ENCODE measurements around the gene TAF12.
"Not testable (repeated sequence)": the region's sequence is repeated elsewhere in the genome, so short reads cannot be mapped to it uniquely, and the experiment has no call there.

The TAF12 gene

DNA sequence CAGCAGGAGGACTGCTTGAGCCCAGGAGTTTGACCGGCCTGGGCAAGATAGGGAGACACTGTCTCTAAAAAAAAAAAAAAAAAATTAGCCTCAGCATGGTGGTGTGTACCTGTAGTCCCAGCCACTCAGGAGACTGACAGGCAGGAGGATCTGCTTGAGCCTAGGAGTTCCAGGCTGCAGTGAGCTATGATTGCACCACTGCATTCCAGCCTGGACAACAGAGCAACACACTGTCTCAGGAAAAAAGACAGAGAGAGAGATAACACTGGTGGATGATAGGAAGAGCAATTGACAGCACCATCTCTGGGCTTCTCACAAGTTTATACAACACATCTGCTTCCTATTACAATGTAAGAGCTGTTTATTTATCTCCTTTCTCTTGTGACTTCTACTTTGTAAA, 3.2 kb upstream of the TAF12 start:
- no peak for DNase-seq

DNA sequence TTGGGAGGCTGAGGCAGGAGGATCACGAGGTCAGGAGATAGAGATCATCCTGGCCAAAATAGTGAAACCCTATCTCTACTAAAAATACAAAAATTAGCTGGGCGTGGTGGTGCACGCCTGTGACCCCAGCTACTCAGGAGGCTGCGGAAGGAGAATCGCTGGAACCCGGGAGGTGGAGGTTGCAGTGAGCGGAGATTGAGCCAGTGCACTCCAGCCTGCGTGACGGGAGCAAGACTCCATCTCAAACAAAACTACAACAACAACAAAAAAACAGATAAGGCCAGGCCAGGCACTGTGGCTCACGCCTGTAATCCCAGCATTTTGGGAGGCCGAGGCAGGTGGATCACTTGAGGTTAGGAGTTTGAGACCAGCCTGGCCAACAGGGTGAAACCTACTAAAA, 2.5 kb upstream of the TAF12 start:
- not testable (repeated sequence) for DNase-seq

DNA sequence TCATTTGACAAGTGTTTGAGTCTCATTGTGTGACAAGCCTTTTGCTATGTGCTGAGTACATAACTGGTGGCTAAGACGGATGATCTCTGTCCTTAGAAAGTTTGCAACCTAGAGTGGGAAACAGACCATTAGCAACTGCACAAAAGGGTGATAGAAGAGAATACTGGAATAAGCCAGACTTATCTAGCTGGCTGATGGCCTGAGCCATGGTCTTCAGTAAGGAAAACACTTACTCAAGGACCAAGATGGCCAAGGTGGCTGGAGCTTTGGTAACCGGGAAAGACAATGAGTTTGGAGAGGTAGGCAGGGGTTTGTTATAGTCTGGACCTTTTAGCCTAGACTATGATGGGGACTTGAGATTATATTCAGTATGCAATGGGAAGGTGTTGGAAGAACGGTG, 1.6 kb upstream of the TAF12 start:
- DNase-seq: no peak

DNA sequence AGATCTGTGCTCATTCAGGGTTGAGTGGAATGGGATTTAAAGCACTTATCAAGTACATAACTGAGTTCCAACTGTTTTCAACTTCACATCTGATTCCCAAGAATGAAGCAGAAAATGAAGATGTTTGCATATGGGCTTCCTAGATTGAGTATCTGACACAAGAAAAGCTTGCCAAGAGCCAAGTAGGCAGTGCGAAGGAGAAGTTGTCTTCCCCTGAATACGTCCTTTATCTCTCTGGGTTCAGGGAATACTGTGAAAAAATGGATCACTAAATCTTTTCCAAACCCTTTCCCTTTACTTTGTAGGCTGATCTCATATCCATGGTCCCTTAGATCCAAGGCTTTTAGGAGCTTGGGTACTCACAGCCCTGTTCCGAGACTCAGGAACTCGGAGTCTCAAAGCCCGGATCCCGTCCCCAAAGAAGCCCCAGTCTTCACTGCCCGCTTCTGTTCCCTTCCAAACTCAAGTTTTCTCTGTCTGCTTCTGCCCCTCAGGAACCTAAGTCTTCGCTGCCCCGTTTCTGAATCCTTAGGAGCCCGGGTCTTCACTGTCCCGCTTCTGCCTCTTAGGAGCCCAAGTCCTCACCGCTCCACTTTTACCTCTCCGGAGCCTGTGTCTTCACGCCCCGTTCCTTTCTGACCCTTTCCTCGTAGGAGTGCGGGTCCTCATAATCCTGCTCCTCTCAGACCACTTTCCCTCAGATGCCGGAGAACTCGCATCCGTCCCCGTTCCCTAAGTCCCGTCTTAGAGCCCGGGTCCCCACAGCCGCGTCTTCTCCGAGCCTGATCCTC, 616 bp downstream of the TAF12 start:
- no peak for DNase-seq

DNA sequence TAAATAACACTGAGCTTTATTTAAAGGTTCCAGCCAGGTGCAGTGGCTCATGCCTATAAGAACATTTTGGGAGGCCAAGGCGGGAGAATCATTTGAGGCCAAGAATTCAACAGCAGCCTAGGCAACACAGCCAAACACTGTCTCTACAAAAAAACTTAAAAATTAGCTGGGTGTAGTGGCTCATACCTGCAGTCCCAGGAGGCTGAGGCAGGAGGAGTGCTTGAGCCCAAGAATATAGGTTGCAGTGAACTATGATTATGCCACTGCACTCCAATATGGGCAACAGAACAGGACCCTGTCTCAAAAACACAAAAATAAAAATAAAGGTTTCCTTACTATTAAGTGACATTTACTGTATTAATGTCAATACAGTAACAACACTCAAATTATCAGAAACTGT, 2.1 kb downstream of the TAF12 start:
- no peak for DNase-seq

DNA sequence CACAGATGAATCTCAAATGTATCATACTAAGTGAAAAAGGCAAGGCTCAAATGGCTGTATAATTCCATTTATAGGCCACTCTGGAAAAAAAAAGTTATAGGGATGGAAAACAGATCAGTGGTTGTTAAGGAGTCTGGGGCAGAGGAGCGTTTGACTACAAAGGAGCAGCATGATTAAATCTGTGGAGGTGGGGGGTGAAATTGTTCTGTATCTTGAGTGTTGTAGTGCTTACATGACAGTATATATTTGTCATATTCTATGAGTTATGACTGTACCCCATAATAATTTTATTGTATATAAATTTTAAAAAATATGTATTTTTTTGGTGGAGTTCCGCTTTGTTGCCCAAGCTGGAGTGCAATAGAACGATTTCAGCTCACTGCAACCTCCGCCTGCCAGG, 10.3 kb downstream of the TAF12 start:
- DNase-seq: no peak

DNA sequence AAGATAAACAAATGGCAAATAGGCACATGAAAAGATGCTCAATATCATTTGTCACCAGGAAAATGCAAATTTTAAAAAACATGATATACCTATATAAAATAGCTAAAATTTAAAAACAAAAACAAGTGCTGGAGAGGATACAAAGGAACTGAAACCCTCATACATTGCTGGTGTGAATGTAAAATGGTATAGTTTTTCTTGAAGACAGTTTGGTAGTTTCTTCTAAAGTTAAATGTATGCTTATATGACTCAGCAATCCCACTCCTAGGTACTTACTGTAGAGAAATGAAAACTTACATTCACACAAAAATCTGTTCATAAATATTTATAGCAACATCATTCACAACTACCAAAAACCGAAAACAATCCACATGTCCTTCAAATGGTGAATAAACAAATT, 11.2 kb downstream of the TAF12 start:
- DNase-seq: no peak

DNA sequence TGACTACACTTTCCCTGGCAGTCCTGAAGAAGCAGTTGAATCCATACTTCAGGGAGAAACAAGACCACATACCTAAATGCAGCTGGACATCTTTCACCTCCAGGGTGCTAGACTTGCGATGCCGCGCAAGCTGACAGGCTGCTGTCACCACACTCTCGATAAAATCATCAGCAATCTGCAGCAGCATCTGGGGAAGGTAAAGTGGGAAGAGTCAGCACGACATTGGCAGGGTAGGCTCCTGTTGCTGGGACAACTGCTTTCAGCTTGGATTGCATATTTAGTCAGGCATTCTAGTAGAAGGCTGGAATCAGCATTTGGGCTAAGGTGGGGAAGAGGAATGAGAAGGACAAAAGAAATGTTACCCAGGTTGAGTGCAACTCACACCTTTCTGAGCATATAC, 29.7 kb downstream of the TAF12 start:
- no peak for DNase-seq

DNA sequence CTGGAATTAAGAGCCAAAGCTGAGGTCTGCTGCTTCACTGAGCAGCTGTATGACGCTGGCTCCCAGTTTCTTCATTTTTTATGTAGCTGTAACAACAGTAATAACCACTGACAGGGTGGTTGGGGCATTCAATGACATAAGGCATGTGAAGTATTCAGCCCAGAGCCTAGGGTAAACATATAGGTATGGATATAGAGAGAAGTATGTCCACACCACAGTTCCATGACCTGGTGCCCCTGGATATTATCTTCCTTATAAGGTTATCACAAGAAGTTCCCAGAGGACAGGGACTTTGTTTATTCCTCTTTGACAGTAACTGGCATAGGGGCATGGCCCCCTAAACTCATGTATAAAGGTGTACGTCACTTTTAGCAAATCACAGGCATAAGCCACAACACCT, 36.1 kb downstream of the TAF12 start:
- DNase-seq: no peak

DNA sequence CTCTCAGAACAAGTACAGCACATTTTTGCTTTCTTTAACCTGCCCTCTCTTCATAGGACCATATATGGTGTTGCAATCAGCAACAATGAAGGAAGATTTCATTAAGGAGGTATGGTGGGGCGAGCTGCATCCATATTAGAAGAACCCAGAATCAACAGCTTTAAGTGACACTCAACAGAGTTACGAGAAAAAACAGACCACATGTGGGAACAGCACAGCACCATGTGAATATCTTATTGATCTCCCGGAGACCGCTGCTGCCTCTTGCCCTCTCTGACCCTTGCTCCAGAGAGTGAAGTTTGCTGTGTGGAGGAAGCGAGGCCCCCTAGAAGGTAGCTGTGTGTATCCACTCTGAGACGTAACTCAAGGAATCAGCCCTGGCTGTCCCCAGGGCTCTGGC, 37.9 kb downstream of the TAF12 start:
- DNase-seq: no peak

DNA sequence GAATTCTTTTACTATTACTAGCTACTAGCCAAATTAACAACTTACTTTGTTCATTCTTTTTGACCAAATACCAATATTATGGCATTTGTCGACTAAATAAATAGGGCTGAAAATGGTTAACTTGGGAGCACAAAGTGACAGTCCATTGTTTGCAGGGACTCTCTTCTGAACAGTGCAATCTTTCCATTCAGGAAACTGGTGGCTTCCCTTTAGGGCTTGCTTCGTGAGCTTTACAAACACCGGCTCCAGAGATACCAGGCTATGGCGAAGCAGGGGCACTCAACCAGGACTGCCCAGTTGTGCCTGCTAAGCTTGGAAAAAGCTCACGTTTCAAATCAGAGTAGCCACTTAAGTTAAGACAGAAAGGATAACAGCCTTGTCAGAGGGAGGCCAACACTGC, 38.5 kb downstream of the TAF12 start:
- DNase-seq: no peak

DNA sequence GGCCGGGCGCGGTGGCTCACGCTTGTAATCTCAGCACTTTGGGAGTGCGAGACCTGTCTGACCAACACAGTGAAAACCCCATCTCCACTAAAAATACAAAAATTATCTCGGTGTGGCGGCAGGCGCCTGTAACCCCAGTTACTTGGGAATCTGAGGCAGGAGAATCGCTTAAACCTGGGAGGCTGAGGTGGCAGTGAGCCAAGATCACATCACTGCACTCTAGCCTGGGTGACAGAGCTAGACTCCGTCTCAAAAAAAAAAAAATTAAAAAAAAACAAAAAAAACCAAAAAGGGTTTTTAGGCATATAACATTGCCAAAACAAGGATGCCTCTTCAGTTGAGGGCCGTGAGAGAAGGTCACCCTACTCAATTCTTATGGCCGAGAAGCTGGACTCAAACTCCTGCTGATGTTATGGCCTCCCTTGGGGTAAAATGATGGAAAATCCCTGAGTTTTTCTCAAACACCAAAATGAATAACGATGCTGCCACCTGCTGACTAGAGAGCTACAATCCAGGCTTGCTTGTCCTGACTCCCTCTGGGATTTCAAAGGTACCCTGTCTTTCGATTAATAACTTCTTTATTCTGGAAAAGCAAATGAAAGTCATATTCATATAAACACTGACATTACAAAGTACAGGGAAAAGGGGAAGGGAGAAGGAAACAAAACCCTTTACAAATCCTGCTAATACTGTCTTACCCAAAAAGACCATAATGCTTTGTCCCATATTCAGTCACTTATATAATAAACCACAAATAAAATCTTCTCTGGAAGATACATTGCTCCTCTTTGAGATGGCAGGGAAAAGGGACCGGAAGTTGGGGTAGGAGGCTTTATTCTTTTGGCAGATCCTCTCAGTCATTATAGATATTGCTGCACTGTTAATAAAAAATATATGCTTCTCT, 40.1 kb downstream of the TAF12 start:
- DNase-seq: peak; percentile 22

DNA sequence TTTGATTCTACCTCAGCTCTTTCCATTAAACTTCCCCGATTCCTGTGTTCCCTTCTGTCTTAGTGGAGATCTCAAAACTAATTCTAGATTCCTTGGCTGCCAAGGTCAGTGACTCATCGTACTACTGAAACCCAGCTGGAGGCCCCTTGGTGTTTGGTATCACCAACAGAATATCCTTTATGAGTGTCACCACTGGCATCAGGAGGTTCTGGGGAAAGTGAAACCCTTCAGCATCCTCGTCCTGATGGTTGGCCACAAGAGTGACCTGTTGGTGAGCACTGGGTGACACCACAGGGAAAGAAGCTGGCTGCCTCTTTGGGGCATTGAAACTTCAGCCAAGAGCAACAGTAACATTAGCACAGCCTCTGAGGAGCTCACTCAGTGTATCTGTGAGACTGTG, 41.2 kb downstream of the TAF12 start:
- no peak for DNase-seq

DNA sequence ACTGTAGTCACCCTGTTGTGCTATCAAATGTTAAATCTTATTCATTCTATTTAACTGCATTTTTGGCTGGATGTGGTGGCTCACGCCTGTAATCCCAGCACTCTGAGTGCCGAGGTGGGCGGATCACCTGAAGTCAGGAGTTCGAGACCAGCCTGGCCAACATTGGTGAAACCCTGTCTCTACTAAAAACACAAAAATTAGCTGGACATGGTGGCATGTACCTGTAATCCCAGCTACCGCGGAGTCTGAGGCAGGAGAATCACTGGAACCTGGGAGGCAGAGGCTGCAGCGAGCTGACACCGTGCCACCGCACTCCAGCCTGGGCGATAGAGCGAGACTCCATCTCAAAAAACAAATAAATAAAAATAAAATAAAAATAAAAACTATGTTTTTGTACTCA, 46.6 kb downstream of the TAF12 start:
- DNase-seq: not testable (repeated sequence)

DNA sequence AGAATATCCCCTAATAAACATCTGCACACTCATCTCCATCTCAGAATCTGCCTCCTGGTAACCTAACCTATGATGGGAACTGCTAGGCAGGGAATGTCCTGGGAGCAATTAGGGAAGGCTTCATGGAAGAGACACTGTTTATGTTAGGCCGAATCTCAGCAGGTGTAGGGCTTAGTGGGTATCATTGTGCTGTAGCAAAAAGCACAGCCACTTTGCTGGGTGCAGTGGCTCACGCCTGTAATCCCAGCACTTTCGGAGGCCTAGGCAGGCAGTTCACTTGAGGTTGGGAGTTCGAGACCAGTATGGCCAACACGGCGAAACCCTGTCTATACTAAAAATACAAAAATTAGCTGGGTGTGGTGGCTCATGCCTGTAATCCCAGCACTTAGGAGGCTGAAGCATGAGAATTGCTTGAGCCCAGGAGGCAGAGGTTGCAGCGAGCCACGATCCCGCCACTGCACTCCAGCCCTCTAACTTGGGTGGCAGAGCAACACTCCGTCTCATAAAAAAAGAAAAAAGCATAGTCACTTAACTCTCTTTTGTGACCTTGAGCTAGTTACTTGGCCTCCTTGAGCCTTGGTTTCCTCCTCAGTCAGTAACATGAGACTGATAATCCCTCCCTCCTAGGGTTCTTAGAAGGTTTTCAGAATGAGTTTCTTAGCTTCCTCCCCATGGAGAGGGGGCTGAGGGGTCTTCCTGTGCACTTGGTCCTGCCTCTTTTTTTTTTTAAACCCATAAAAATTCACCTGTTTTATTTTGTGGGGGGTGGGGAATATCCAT, 47.3 kb downstream of the TAF12 start:
- DNase-seq: no peak

DNA sequence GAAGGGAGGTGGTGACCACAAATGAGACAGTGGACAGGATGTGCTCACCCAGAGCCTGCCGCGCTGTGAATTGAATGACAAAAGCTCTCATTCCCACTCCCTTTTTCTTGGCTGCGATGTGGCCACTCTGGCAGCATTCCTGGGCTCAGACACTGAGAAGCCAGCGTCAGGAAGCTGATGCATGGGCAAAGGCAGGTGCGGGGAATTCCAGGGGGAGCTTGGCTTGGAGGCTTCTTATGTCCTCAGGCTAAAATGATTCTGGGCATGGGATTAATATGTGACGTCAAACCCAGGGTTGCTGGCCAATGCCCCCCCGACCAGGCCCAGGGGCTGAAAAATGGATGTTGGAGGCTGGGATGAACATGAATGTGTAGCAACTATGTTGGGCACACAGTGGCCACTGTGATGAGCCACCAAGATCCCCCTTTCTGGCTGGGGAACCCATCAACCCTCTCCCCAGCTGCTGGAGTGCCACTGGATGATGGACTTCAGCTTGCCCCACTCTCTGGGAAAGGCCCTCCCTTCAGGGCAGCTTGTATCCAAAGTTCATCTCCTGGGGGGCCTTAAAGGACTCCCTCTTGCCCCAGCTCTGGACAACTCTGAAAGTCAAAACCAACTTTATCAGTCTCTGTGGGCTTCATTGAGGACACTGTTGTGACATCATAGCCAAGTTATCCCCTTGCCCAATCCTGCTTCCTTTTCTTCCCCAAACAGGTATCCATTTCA, 48.0 kb downstream of the TAF12 start:
- not testable (repeated sequence) for DNase-seq

DNA sequence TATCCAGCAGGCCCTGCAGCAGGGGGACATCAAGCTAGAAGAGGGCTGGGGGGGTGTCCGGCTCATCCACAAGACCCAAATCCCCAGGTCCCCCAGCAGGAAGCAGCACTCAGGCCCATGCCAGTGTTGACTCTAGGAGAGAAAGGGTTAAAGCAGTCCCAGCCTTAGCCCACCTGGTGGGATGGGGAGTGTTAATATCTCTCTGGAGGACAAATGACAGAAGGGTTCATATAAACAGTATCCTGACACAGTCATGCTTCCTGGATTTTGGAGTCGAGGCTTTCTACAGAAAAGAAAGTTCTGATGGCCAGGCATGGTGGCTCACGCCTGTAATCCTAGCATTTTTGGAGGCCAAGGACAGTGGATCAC, 48.9 kb downstream of the TAF12 start:
- DNase-seq: not testable (repeated sequence)

DNA sequence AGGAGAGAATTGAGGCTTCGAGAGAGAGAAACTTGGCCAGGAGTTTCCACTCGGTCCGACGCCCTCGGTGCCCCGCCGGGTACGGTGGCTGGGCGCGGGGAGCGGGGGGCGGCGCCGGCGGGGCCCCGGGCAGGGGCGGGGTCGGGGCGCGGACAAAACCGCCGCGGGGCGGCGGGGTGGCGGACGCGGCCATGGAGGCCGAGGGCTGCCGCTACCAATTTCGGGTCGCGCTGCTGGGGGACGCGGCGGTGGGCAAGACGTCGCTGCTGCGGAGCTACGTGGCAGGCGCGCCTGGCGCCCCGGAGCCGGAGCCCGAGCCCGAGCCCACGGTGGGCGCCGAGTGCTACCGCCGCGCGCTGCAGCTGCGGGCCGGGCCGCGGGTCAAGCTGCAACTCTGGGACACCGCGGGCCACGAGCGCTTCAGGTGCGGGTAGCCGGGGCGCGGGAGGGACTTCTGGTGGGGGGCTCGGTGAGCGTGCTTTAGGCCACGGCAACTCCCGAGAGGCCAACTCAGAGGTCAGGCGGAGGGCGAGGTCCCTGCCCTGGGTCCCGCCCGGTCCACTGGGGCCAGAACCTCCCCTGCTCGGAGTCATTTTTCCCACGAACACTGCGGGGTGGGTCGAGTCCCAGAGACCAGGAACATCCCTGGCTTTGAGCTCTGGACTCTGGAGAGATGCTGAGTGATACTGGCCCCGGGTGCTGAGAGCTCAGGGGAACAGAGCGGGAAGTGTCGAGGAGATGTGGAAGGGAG, 50.4 kb downstream of the TAF12 start:
- peak; percentile 55 for DNase-seq

DNA sequence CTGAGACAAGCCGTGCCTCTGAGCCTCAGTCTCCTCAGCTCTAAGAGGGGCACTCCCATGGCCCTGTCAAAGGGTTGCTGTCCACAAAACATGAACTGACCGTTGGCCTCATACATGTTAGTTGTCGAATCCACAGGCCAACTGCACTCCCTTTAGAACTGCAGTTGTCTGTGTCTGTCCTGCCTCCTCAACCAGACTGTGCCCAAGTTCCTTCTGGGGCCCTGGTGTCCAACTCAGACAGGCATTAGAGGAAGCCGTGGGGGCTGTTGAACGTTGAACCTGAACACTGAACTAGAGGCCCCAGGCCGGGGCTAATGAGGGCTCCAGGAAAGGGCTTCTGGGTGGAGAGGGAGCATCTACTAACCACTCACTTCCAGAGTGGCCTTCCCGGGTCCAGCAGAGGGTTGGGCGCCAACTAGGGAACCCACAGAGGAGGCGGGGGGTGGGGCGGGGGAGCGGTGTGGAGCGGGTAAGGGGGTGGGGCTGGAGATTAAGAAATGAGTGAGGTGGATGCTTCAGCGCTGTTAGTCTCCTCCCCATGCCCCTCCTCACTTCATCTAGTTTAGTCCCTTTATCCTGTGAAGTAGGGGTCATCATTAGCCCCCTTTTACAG, 51.1 kb downstream of the TAF12 start, which contains the start of gene RAB42:
TSS of gene RAB42 (plus strand) at position 558 of the 613 bp plus-strand sequence. CDS start 247 bp downstream, outside the sequence.
- DNase-seq: peak; percentile 18

DNA sequence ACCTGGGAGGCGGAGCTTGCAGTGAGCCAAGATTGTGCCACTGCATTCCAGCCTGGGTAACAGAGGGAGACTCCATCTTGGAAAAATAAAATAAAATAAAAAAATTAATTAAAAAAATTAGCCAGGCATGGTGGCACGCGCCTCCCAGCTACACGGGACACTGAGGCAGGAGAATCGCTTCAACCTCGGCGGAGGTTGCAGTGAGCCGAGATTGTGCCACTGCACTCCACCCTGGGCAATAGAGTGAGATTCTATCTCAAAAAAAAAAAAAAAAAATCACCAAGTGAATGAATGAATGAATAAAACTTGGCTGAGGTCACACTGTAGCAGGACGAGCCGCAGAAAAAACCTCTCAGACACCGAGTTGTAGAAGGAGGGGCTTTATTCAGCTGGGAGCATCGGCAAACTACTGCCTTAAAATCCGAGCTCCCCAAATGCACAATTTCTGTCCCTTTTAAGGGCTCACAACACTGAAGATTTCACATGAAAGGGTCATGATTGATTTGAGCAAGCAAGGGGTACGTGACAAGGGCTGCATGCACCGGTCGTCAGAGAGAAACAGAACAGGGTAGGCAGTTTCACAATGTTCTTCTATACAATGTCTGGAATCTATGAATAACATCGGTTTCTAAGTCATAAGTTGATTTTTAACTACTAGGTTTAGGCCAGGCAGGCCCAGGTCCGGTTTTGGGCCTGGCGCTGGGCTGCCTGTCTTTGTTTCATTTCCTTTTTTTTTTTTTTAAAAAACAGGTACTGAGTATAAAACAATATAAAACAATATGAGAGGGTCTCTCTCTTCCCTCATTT, 56.1 kb downstream of the TAF12 start:
- not testable (repeated sequence) for DNase-seq

Measured in right kidney (tissue), 1 donor.